ENCODE data around the gene APOBEC3A. TPM values are rescaled to one million over a fixed set of nuclear protein-coding genes. Genes with fewer than 3 reads are reported as not detected.
"Not testable (repeated sequence)": the region's sequence is repeated elsewhere in the genome, so short reads cannot be mapped to it uniquely, and the experiment has no call there.

APOBEC3A gene
- total RNA-seq, 1 donor from 2014 or later = 1.0 TPM

DNA sequence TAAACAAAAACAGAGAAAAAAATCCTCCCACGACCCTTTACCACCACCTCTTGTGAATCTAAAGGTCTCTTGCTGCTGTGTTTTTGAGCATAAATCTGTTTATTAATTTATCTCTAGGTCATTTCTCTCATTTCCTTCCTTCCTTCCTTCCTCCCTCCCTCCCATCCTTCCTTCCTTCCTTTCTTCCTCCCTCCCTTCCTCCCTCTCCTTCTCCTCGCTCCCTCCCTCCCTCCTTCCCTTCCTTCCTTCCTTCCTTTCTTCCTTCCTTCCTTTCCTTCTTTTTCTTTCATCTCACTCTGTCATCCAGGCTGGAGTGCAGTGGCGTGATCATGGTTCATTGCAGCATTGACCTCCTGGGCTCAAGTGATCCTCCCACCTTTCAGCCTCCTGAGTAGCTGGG, 13.5 kb upstream of the APOBEC3A start:
- Histone ChIP-seq H3K4me3 (ENCODE audit: low read depth, low read length) (no peak overlapping the region), H3K36me3 (ENCODE audit: control insufficient read depth, insufficient read depth, low read length) (no peaks in the 10 kb centered on the region), H3K27me3 (ENCODE audit: control insufficient read depth, insufficient read depth, low read length) (peaks cover 44% of the 10 kb centered on the region)
- TF ChIP-seq, protein P1, sequence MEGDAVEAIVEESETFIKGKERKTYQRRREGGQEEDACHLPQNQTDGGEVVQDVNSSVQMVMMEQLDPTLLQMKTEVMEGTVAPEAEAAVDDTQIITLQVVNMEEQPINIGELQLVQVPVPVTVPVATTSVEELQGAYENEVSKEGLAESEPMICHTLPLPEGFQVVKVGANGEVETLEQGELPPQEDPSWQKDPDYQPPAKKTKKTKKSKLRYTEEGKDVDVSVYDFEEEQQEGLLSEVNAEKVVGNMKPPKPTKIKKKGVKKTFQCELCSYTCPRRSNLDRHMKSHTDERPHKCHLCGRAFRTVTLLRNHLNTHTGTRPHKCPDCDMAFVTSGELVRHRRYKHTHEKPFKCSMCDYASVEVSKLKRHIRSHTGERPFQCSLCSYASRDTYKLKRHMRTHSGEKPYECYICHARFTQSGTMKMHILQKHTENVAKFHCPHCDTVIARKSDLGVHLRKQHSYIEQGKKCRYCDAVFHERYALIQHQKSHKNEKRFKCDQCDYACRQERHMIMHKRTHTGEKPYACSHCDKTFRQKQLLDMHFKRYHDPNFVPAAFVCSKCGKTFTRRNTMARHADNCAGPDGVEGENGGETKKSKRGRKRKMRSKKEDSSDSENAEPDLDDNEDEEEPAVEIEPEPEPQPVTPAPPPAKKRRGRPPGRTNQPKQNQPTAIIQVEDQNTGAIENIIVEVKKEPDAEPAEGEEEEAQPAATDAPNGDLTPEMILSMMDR (IDR thresholded peaks at IDR 0.05; ENCODE audit: insufficient read depth, low read length, poor library complexity, severe bottlenecking) = no peak
- no peak for DNase-seq (ENCODE audit: low read depth)

DNA sequence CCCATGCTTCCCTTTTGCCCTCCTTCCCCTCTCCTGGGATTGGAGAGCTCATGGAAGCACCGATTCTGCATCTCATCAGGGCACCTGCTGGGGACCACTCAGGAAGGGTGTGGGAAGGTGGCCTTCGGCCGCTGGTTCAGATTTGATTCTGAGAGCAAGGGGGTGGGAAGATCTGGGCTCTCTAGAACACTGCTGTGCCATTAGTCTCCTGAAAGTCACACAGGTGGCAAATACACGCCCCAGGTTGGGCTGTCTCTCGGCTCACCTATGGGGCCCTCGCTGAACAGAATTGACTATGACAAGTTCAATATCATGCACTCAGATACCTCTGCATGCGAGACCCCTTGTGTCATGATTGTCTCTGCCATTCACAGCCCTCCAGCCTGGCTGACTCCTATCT, 12.8 kb upstream of the APOBEC3A start:
- DNase-seq (ENCODE audit: low read depth) = no peak
- TF ChIP-seq, protein P1 (IDR thresholded peaks at IDR 0.05; ENCODE audit: insufficient read depth, low read length, poor library complexity, severe bottlenecking) = no peak
- Histone ChIP-seq H3K4me3 (ENCODE audit: low read depth, low read length) (no peak overlapping the region), H3K36me3 (ENCODE audit: control insufficient read depth, insufficient read depth, low read length) (no peaks in the 10 kb centered on the region), H3K27me3 (ENCODE audit: control insufficient read depth, insufficient read depth, low read length) (peaks cover 44% of the 10 kb centered on the region)

DNA sequence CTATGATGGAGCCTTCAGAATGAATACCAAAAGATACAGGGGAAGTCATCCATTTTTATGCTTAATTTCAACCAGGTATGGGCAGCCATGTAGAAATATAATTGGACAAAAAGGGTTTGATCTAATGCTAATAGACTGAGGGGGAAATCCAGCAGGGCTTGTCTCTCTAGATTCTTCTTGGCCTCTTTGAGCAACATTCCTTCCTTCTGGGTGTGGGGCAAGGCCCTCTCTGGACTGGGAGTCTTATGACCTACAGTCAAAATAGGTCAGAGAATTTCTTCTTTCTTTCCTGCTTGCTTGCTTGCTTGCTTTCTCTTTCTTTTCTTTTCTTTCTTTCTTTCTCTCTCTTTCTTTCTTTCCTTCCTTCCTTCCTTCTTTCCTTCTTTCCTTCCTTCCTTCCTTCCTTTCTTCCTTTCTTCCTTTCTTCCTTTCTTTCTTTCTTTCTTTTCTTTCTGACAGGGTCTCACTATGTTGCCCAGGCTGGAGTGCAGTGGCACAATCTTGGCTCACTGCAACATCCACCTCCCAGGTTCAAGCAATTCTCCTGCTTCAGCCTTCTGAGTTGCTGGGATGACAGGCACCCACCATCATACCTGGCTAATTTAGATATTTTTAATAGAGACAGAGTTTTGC, 11.6 kb upstream of the APOBEC3A start:
- not testable (repeated sequence) for H3K4me3 ChIP-seq (ENCODE audit: low read depth, low read length); H3K36me3 ChIP-seq (ENCODE audit: control insufficient read depth, insufficient read depth, low read length); DNase-seq (ENCODE audit: low read depth)
- H3K27me3 ChIP-seq (ENCODE audit: control insufficient read depth, insufficient read depth, low read length) = peaks cover 50% of the 10 kb centered on the region

DNA sequence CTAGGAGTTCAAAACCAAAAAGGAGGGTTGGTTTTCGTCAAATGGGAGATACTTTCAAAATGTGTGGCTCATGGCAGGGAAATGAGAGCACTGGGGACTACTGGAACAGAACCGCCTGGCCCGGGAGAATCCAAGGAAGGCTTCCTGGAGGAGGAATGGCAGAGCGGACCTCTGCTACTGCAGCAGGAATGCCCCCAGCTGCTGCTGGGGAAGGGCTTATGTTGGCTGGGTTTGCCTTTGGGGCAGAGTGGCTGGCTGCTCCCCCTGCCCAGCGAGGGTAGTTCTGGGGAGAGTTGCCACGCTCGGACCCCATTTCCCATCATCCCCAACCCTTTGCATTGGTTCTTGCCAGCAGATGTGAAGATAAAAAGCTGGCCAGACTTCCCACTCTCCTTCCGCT, 10.6 kb upstream of the APOBEC3A start:
- H3K27me3 ChIP-seq (ENCODE audit: control insufficient read depth, insufficient read depth, low read length) = peaks cover 50% of the 10 kb centered on the region

DNA sequence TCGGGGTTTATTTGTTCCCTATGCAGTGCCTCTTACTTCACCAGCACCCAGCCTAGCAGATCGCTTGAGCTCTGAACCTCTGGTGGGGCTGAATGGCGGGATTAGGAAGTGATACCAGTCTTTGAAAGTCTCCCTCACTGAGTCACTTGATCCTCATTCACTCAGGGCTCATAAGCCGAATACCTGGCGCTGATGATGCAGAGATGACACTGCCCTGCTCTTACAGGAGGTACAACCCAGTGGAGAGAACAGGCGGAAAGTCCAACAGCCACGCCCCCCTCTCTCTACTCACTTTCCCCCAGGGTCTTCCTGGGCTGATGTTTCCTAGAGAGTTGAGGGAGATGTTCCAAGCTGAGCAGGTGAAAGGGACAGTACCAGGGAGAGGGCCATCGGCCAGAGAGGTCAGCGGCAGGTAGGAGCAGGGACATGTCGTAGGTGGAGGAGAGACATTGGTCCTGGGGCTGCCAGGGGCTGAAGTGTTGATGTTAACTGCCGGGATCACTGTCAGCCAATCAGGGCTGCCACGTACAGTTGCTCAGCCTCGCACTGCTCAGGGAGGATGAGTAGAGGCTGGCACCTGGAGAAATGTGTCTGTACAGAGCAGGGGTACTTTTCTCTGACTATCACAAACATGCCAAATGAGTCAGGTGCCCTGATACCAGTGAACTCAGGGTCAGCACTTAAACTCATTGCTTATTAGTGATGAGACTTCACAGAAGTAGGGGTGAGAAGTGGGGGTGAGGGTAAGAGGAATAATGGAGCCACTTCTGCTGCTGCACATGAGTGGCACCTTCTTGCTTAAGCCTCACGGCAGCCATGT, 9.9 kb upstream of the APOBEC3A start:
- TF ChIP-seq, protein P1 (IDR thresholded peaks at IDR 0.05; ENCODE audit: insufficient read depth, low read length, poor library complexity, severe bottlenecking) = no peak
- Histone ChIP-seq H3K27me3 (ENCODE audit: control insufficient read depth, insufficient read depth, low read length) (peaks cover 50% of the 10 kb centered on the region), H3K36me3 (ENCODE audit: control insufficient read depth, insufficient read depth, low read length) (no peaks in the 10 kb centered on the region), H3K4me3 (ENCODE audit: low read depth, low read length) (no peak overlapping the region)
- no peak for DNase-seq (ENCODE audit: low read depth)

More for the DNA sequence above, 10.6 kb upstream of the APOBEC3A start:
- H3K4me3 ChIP-seq (ENCODE audit: low read depth, low read length) = no peak overlapping the region
- DNase-seq (ENCODE audit: low read depth) = no peak
- H3K36me3 ChIP-seq (ENCODE audit: control insufficient read depth, insufficient read depth, low read length) = no peaks in the 10 kb centered on the region
- TF ChIP-seq, protein P1 (IDR thresholded peaks at IDR 0.05; ENCODE audit: insufficient read depth, low read length, poor library complexity, severe bottlenecking) = no peak

DNA sequence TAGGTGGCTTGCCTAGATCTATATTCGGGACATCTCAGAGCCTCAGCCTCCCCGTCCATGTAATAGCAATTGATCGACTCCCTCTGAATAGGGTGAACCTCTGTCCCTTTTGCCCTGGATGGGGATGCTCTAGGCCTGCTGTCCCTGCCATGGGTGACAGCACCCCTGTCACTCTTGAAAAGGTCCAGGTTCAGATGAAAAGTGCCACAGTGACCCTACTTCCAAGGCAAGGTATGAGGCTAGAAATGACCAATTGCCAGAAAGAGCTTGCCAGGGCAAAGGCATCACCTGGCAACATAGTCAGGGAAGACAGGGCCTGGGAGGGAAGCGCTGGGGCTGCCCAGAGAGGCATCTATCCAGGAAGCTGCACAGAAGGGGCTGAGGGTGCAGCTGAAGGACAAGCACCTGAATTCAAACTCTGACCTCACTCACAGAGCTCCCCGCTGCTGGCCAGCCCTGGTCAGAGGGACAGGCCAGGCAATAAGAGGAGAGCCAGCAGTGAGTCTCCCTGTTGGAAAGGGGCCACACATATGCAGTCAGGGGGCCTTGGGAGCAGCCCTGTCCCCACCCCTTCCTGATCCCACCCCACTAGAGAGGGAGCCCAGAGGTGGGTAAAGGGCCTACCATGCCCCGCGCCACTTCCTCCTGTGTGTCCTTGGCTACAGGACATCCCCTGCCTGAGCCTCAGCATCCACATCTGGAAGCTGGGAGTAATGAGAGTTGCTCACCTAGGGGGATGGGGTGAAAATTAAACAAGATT, 9.0 kb upstream of the APOBEC3A start:
- Histone ChIP-seq H3K36me3 (ENCODE audit: control insufficient read depth, insufficient read depth, low read length) (no peaks in the 10 kb centered on the region), H3K4me3 (ENCODE audit: low read depth, low read length) (no peak overlapping the region), H3K27me3 (ENCODE audit: control insufficient read depth, insufficient read depth, low read length) (peaks cover 46% of the 10 kb centered on the region)
- DNase-seq (ENCODE audit: low read depth) = no peak
- TF ChIP-seq, protein P1 (IDR thresholded peaks at IDR 0.05; ENCODE audit: insufficient read depth, low read length, poor library complexity, severe bottlenecking) = no peak
